ENCODE measurements around the gene ETV6.
"Not testable (repeated sequence)": the region's sequence is repeated elsewhere in the genome, so short reads cannot be mapped to it uniquely, and the experiment has no call there.

The ETV6 gene

DNA sequence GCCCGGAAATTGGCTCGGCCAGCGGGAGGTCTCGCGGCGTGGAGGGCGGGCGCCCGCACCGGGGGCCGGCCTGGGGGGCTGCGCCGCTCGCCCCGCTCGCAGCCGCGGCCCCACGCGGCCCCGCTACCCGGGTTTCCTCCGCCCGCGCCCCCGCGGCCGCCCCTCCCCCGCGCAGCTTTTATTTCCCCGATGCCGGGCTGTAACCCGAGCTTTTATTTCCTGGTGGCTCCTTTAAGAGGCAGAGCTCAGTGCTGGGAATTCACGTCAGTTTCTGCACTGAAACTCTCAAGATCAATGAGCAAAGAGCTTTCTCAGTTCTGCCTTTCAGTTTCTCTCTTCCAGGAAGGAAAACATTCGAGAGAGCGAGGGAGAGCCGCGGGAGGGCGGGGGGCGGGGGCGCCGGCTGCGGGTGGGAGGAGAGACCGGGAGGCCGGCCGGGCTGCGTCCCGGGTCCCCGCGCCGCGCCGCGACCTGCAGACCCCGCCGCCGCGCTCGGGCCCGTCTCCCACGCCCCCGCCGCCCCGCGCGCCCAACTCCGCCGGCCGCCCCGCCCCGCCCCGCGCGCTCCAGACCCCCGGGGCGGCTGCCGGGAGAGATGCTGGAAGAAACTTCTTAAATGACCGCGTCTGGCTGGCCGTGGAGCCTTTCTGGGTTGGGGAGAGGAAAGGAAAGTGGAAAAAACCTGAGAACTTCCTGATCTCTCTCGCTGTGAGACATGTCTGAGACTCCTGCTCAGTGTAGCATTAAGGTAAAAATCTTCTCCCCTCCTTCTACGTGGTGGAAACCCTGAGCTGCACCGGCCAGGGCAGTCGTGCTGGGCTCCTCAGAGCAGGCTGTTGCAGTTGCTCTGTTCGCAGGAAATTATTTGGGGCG, at the start of gene ETV6:
TSS of gene ETV6 (plus strand) at position 262 of the 873 bp plus-strand sequence. CDS start at position 716, 454 bp downstream.
- no peak for FAIRE-seq

- FAIRE-seq: no peak
Observed at GRCh38 chr12:11600199-11600598, 49.3 kb upstream of the ETV6 start.

DNA sequence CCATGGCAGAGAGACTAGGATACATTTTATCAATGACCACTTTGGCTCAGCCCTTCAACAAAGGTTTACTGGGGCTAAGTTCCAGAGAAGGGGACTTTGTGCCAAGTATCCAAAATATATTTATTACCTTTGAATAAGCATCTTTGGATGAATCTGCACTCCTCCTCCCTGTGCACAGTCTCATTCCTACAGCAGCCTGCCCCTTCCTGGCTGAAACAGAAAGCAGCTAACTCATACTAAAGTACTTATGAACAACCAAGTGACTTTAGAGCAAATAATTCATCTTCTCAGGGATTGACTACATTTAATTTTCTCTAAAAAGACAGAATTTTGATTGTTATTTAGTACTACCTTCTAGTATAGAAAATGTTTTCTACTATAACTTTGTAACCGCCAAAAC, 47.8 kb upstream of the ETV6 start:
- no peak for FAIRE-seq

DNA sequence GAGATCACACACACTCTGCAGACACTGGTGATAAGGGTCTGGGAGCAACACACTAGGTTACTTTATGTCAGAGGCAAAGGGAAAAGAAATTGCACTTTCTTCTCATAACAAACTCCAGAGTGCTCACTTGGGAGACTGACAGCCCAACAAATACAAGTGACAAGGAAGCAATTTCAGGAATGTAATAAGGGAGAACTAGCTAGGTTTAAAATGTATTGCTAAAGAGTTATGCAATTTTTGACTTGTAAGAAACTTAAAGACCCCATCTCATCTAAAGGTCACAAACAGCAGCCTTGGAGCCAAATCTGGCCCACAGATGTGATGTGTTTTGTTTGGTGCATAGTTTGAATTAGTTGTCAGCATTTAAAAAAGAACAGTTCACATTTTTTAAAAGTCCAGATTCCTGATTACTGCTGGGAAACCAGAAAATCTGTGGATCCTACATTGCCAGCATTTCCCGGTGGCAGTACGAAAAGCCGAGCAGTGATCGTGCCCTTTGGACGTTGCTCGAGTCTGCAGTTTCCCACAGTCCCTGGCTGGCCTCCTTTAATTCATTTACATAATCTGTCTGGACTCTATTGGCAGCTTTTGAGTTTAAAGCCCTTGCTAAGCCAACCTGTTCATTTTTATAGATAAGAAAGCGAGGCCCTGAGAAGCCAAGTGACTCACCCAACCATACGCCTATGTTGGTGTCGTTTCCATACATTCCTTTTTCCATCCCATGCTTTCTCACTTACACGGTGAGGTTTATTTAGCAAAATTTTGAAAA, 42.0 kb upstream of the ETV6 start:
- FAIRE-seq: no peak

DNA sequence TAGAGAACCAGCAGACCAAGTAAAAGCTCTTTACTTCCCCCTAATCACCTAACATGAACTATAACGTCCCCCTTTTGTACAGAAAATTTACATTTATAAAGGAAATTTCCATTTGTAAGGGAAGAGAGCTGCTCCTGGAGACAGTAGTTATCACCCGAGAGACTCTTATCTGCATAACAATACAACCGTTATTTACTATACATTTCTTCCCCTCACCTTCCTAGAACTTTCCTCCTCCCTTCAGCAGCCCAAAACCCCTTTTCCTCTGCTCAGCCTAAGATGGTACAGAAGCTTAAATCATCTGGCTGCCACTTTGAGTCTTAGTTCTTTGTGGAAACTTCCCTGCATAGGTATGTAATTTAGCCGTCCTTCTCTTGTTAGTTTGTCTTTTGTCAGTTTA, 40.4 kb upstream of the ETV6 start:
- FAIRE-seq: no peak

GRCh38 chr12:11615481-11615880, 34.0 kb upstream of the ETV6 start:
- FAIRE-seq: no peak

GRCh38 chr12:11618046-11618445, 31.4 kb upstream of the ETV6 start:
- no peak for FAIRE-seq

DNA sequence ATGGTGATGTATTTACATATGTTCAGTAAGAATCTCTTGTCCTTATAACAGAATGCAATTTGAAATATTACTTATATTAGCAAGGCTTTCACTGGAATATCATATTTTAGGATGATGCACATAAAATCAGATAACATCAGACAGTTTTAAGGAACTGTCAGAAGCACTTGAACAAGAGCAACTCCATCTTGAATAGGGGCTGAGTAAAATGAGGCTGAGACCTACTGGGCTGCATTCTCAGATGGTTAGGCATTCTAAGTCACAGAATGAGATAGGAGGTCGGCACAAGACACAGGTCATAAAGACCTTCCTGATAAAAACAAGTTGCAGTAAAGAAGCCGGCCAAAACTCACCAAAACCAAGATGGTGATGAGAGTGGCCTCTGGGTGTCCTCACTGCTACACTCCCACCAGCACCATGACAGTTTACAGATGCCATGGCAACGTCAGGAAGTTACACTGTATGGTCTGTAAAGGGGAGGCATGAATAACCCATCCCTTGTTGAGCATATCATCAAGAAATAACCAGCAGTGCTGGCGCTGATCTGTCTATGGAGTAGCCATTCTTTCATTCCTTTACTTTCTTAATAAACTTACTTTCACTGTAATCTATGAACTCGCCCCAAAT, 27.6 kb upstream of the ETV6 start:
- no peak for FAIRE-seq

GRCh38 chr12:11622876-11623281, 26.6 kb upstream of the ETV6 start:
- FAIRE-seq: no peak

- no peak for FAIRE-seq
Observed at GRCh38 chr12:11623382-11623781, 26.1 kb upstream of the ETV6 start.

DNA sequence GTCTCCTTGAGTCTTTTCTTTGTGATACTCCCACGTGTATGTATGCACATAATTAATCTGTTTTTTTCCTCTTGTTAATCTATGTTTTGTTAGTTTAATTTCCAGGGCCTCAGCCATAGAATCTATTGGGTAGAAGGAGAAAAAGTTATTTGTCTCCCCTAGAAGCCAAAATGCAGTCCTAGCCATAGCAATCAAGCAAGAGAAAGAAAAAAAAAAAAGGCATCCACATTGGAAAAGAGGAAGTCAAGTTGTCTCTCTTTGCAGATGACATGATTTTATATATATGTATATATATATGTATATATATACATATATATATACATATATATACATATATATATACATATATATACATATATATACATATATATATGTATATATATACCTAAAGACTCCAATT, 25.4 kb upstream of the ETV6 start:
- no peak for FAIRE-seq

DNA sequence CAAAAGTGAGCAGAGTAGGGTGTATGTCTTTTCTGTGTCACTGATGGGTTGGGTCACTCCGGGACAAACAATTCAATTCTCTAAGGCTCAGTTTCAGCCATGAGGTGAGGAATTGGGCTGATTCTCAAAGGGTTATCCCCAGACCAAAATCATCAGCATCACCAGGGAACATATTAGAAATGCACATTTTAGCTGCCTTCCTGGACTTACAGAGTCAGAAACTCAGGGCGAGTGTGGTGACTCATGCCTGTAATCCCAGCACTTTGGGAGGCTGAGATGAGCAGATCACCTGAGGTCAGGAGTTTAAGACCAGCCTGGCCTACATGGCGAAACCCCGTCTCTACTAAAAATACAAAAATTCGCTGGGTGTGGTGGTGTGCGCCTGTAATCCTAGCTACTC, 21.8 kb upstream of the ETV6 start:
- not testable (repeated sequence) for FAIRE-seq

GRCh38 chr12:11628353-11628752, 21.1 kb upstream of the ETV6 start:
- FAIRE-seq: no peak

GRCh38 chr12:11630046-11630706, 19.3 kb upstream of the ETV6 start:
- FAIRE-seq: no peak

GRCh38 chr12:11631288-11631687, 18.2 kb upstream of the ETV6 start:
- no peak for FAIRE-seq

DNA sequence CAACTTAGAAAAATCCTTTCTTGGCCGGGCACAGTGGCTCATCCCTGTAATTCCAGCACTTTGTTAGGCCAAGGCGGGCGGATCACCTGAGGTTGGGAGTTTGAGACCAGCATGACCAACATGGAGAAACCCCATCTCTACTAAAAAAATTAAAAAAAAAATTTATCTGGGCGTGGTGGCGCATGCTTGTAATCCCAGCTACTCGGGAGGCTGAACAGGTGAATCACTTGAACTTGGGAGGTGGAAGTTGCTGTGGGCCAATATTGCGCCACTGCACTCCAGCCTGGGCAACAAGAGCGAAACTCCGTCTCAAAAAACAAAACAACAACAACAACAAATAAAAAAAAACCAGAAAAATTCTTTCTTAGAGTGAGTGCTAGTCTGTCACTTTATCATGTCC, 17.6 kb upstream of the ETV6 start:
- not testable (repeated sequence) for FAIRE-seq

DNA sequence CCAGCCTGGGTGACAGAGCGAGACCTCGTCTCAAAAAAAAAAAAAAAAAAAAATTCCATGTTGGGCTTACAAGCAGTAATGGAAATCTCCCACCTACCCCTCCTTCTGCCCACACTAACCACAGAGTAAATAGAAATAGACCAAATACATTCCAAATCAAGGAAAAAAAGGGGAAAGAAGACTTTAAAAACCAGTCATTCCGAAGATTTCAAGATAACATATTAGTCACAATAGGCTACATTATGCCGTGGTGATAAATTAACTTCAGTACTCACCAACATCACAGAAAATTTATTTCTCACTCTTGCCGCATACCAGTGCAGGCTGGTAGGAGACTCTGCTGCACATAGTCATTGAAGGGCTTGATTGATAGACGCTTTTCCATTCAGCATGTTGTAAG, 15.5 kb upstream of the ETV6 start:
- no peak for FAIRE-seq

DNA sequence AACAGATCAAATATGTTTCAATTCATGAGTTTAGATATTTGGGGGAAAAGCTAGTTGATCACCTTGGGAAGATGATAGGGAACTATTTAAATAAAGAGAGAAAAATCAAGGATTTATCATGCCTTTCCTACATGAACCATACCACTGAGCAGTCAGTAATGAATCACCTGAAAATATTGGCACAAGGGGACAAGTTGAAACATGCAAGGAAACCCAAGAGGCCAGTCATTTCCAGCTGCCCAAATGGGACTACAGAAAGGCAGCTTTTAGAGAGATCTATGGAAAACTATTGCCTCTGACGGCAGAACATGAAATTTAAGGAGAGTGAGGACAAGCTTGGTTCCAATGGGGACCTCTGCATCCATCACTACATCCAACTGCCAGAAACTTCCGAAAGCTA, 14.1 kb upstream of the ETV6 start:
- FAIRE-seq: no peak

- no peak for FAIRE-seq
Observed at GRCh38 chr12:11638315-11638916, 11.1 kb upstream of the ETV6 start.

- FAIRE-seq: no peak
Observed at GRCh38 chr12:11639454-11639853, 10.0 kb upstream of the ETV6 start.

- no peak for FAIRE-seq
Observed at GRCh38 chr12:11641522-11641921, 8.0 kb upstream of the ETV6 start.

- no peak for FAIRE-seq
Observed at GRCh38 chr12:11642785-11643184, 6.7 kb upstream of the ETV6 start.

DNA sequence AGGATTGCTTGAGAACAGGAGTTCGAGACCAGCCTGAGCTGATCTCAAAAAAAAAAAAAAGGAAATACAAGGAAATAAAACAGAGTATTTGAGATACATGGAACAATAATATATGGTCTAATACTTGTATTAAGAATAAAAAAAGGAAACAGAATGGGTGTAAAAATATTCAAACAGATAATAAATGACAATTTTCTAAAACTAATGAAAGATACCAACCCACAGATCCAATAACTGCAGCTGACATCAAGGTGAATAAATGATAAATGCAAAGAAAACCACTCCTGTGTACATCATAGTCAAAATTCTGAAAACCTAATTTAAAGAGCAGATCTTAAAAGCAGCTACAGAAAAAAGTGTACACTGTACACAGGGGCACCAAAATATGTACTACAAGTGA, 4.1 kb upstream of the ETV6 start:
- FAIRE-seq: no peak

Data from colon (tissue), 2 donors.